Measurements from ENCODE around the gene BPGM. TPM values are rescaled to one million over a fixed set of nuclear protein-coding genes. Genes with fewer than 3 reads are reported as not detected.

BPGM gene
- total and polyA plus RNA-seq, 9 of the 15 experiments (the other 6 are each of a cell fraction or from before 2014, with no cell fraction given), result 14.1 to 46.1 (median 21.2) TPM

- TF ChIP-seq CEBPZ (IDR thresholded peaks at IDR 0.05; ENCODE audit: borderline replicate concordance, low read depth, low read length) (no peak), ZNF277 (CRISPR knock-in tag; IDR thresholded peaks at IDR 0.05; ENCODE audit: borderline replicate concordance) (no peak), CTCF (IDR thresholded peaks at IDR 0.05 in 2 of 3, conservative IDR thresholded peaks at IDR 0.05 in 1 of 3; ENCODE audit: insufficient read depth in 2 of 3, low read depth in 1 of 3, low read length in 3 of 3) (peak; percentile 46 to 71 (median 65); a peak in 5 of 6 replicates), SP2 (IDR thresholded peaks at IDR 0.05; ENCODE audit: extremely low read depth, low read depth, low read length, poor library complexity, severe bottlenecking) (no peak), DLX4 (CRISPR knock-in tag; IDR thresholded peaks at IDR 0.05) (no peak)
Observed at GRCh38 chr7:134694299-134694698, 47.6 kb downstream of the BPGM start (continued).

All from K562 (cell line).